Psoas muscle (tissue), 8 donors: Measurements from ENCODE around the gene DLST. TPM values are rescaled to one million over a fixed set of nuclear protein-coding genes. Genes with fewer than 3 reads are reported as not detected.

Source experiments
- ATAC-seq, 4 donors: fragments of 200-7000 bp; cut with Tn5 transposase; one replicate each; pipeline ENCODE4 v1.9.1; 2020; ENCODE audit warnings: moderate library complexity in 3 of 4, mild to moderate bottlenecking in 2 of 4
- DNase-seq, 2 donors: peaks; one replicate each; pipeline ENCODE4 v3.0.0-alpha.2; 2020
- H3K27ac ChIP-seq: fragments of 200-600 bp; one replicate; pipeline ENCODE4 v1.8.0; 2022
- H3K27me3 ChIP-seq, 3 donors: fragments of 200-600 bp in 1 of 3; one replicate each; pipeline versions ENCODE4 v1.6.1 to v1.8.0; 2013 to 2022; ENCODE audit warnings: low read length in 2 of 3, mild to moderate bottlenecking in 2 of 3, moderate library complexity in 1 of 3; ENCODE audit not compliant: insufficient read depth in 3 of 3
- H3K36me3 ChIP-seq, 2 donors: fragments of 200-600 bp in 1 of 2; one replicate each; pipeline versions ENCODE4 v1.6.1 to v1.8.0; 2013 to 2022; ENCODE audit warnings: low read depth in 1 of 2, mild to moderate bottlenecking in 1 of 2, moderate library complexity in 1 of 2; ENCODE audit not compliant: insufficient read depth in 1 of 2
- H3K4me1 ChIP-seq: fragments of 200-600 bp; one replicate; pipeline ENCODE4 v1.8.0; 2022
- H3K4me3 ChIP-seq: fragments of 200-600 bp; one replicate; pipeline ENCODE4 v1.8.0; 2022; ENCODE audit warnings: mild to moderate bottlenecking
- H3K9me3 ChIP-seq: fragments of 200-600 bp; one replicate; pipeline ENCODE4 v1.8.0; 2022
- CTCF ChIP-seq: fragments of 200-600 bp; IDR thresholded peaks from one replicate; pipeline ENCODE4 v1.8.0; 2022; ENCODE audit warnings: antibody characterized with exemption
- WGBS, 3 donors: extraction: QIAGEN DNeasy Blood & Tissue Kit; methylation state at CpG; one replicate each; pipeline versions ENCODE4 v1.1.6 to v1.1.7; 2013; 5-methylcytosine and 5-hydroxymethylcytosine counted together
- intact Hi-C, 2 donors: fragments of 100-400 bp; cut with DNase I; formaldehyde crosslinking; loops; one replicate each; pipeline versions ENCODE4 v1.11.0 to v1.14.2; 2022
- polyA plus RNA-seq, 3 donors: library from polyadenylated mRNA; stranded (reverse); fragments of 200-250 nt; gene quantifications; one replicate each; pipeline ENCODE4 v1.2.3, GENCODE V29; 2013
- total RNA-seq, 4 donors: library from RNA; stranded (reverse); fragmentation: NEBNext Ultra II Directional in 2 of 4; extraction: Animal tissue kit (Norgen Biotek cat#: 25700) in 2 of 4; gene quantifications; one replicate each; pipeline versions ENCODE4 v1.2.1 to v1.2.4, GENCODE V29; 2021 to 2023
- donor health status: healthy with polysubstance abuse.
- donor health status: DM: no; HTN: no; CAD: no; lungs with moderate emphysema.
- donor health status: Bipolar disorder and iron deficiency.
- donor health status: healthy.
- donor health status: DM: yes; HTN: yes; CAD: no.
- donor health status: DM: no; HTN: no; CAD: no.
- donor health status: DM: no; HTN: no; CAD: no.
- donor health status: DM: yes; HTN: yes; CAD: no.

The DLST gene
- total and polyA plus RNA-seq, 7 donors = 97.7 to 221 (median 139) TPM

GRCh38 chr14:74843653-74844052, 38.1 kb upstream of the DLST start:
- no peaks in the 10 kb centered on the region for H3K27me3 ChIP-seq
- no peak overlapping the region for H3K27ac ChIP-seq
- no peak overlapping the region for H3K4me3 ChIP-seq
- TF ChIP-seq CTCF = no peak
- H3K9me3 ChIP-seq = no peaks in the 10 kb centered on the region
- H3K36me3 ChIP-seq = peaks cover 0 to 6% of the 10 kb centered on the region in 2 donors
- no peak for DNase-seq
- ATAC-seq = peak in 2 of 4 donors; percentile 39 to 40
- no peaks in the 10 kb centered on the region for H3K4me1 ChIP-seq
- intact Hi-C loops = no loop called here

GRCh38 chr14:74846168-74846567, 35.5 kb upstream of the DLST start:
- ATAC-seq = no peak
- no peaks in the 10 kb centered on the region for H3K9me3 ChIP-seq
- no peaks in the 10 kb centered on the region for H3K36me3 ChIP-seq
- H3K4me1 ChIP-seq = no peaks in the 10 kb centered on the region
- 48 to 63% (median 52%) methylated on average over 3 of the region's 3 CpGs for WGBS, 3 donors
- no peak for TF ChIP-seq CTCF
- no peak overlapping the region for H3K4me3 ChIP-seq
- H3K27ac ChIP-seq = no peak overlapping the region
- intact Hi-C loops = no loop called here
- H3K27me3 ChIP-seq = no peaks in the 10 kb centered on the region
- DNase-seq = no peak

- Histone ChIP-seq H3K27ac (no peak overlapping the region), H3K4me1 (no peaks in the 10 kb centered on the region), H3K36me3 (no peaks in the 10 kb centered on the region), H3K27me3 (no peaks in the 10 kb centered on the region), H3K4me3 (no peak overlapping the region), H3K9me3 (no peaks in the 10 kb centered on the region)
- DNase-seq (no peak), ATAC-seq (no peak)
- no peak for TF ChIP-seq CTCF
- 93 to 96% (median 95%) methylated on average over 1 of the region's 1 CpG for WGBS, 3 donors
- intact Hi-C loops = no loop called here
Observed at GRCh38 chr14:74846968-74847665, 34.6 kb upstream of the DLST start.

- H3K36me3 ChIP-seq = no peaks in the 10 kb centered on the region
- H3K27me3 ChIP-seq = no peaks in the 10 kb centered on the region
- TF ChIP-seq CTCF = no peak
- no peaks in the 10 kb centered on the region for H3K9me3 ChIP-seq
- H3K27ac ChIP-seq = no peak overlapping the region
- no peak for DNase-seq
- no peak for ATAC-seq
- intact Hi-C loops = no loop called here
- H3K4me1 ChIP-seq = no peaks in the 10 kb centered on the region
- WGBS, 3 donors = 74 to 81% (median 81%) methylated on average over 2 of the region's 2 CpGs
- H3K4me3 ChIP-seq = no peak overlapping the region
Observed at GRCh38 chr14:74848768-74849167, 32.9 kb upstream of the DLST start.
